GM12875 (cell line): Measurements from ENCODE around the gene AOX1.
"Not testable (repeated sequence)": the region's sequence is repeated elsewhere in the genome, so short reads cannot be mapped to it uniquely, and the experiment has no call there.

Experiments
- H3K4me3 ChIP-seq: one replicate; pipeline ENCODE4 v1.5.1; 2011; ENCODE audit warnings: low read depth, low read length, control low read depth
- TF ChIP-seq, protein P1 (sequence below): IDR thresholded peaks from 2 replicates; pipeline ENCODE4 v1.5.1; 2011; ENCODE audit warnings: low read depth, mild to moderate bottlenecking, control low read depth, inconsistent platforms, low read length, moderate library complexity, borderline replicate concordance; ENCODE audit not compliant: insufficient read depth

Gene AOX1

DNA sequence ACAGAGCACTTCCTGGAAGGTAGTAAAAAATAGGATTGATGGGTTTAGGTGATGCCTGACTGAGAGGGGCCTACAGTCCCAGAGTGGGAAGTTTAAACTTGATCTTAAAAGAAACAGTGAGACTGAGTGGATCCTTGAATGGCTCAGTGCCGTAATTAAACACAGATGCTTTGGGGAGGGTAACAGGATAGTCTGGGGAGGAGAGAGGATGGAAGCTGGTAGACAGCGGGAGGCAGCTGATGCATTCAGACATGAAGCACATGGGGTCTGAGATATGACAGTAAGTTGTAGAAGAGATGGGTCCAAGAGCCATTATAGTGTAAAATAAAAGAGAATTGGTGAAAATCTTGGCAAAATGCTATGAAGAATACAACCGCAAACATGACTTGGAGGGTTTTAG lies 54.4 kb downstream of the AOX1 start:
- no peak overlapping the region for H3K4me3 ChIP-seq
- TF ChIP-seq, protein P1, sequence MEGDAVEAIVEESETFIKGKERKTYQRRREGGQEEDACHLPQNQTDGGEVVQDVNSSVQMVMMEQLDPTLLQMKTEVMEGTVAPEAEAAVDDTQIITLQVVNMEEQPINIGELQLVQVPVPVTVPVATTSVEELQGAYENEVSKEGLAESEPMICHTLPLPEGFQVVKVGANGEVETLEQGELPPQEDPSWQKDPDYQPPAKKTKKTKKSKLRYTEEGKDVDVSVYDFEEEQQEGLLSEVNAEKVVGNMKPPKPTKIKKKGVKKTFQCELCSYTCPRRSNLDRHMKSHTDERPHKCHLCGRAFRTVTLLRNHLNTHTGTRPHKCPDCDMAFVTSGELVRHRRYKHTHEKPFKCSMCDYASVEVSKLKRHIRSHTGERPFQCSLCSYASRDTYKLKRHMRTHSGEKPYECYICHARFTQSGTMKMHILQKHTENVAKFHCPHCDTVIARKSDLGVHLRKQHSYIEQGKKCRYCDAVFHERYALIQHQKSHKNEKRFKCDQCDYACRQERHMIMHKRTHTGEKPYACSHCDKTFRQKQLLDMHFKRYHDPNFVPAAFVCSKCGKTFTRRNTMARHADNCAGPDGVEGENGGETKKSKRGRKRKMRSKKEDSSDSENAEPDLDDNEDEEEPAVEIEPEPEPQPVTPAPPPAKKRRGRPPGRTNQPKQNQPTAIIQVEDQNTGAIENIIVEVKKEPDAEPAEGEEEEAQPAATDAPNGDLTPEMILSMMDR, result no peak

DNA sequence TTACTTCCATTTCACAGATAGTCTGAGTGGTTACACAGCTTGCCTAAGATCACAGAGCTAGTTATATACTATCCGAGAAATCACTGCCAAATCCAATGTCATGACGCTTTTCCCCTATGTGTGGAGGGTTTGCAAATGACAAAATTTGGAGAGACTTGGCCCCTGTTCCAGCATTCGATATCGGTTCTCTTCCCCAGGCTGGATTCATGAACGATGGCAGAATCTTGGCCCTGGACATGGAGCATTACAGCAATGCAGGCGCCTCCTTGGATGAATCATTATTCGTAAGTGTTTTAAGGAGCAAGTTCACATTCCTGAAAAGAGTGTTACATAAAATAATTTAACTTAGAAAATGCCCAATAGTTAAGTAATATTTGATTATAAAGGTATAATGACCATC lies 55.1 kb downstream of the AOX1 start:
- TF ChIP-seq, protein P1, result no peak
- no peak overlapping the region for H3K4me3 ChIP-seq

DNA sequence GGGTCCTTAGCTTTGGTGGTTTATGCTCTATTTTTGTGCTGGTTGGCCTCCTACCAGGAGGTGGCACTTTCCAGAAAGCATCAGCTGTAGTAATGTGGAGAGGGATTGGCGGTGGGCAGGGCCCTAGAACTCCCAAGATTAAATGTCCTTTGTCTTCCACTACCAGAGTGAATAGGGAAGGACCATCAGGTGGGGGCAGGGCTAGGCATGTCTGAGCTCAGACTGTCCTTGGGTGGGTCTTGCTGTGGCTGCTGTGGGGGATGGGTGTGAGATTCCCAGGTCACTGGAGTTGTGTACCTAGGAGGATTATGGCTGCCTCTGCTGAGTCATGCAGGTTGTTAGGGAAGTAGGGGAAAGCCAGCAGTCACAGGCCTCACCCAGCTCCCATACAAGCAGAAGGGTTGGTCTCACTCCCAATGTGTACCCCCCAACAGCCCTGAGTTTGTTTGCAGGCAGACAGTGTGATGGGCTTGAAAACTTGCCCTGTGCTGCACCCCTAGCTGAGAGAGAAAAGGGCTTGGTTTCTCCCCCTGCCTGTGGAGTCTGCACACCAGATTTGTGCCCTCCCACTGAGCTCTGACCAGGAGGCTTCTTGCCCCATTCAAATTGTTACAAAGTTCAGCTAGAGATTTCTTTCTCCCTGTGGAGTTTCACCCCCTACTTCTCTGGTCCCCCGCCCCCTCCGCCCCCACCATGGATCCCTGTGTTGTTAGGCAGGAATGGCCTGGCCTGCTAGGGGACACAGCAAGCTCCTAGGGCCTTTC lies 62.9 kb downstream of the AOX1 start:
- H3K4me3 ChIP-seq, result not testable (repeated sequence)

DNA sequence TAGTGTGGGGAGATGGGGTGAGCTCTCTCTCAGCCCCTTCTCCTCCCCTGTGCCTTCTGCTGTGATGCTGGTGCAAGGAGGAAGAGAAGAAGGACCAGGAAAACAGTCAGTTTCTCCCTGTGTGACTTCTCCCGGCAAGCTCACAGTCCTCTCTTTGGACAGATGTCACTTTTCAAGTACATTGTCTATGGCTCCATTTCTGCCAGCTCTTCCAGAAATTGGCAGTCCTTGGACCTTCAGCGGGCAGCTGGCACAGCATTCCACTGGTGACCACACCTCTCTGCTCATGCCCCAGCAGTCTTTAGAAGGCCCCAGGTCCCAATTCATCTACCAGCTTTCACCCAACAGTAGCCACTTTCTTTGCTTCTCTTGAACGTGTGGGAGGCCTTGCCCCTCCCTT lies 63.9 kb downstream of the AOX1 start:
- TF ChIP-seq, protein P1, result no peak
- no peak overlapping the region for H3K4me3 ChIP-seq

DNA sequence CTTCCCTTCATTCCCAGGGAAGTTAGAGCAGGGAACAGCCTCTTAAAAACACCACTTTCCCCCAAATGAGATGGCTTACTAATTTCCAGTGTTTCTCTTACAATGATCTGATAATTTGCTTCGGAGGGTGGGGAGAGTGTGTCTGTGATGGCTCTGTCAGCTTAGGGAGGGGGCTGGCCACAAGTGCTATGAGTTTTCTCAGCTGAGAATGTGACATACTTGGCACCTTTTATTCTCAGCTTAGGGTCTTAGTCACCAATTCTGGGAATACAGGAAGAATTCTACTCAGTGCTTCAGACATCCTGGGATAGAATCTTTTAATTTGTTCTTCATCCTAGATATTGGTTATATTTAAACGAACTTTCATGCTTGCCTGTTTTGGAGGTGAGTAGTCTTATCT lies 64.4 kb downstream of the AOX1 start:
- H3K4me3 ChIP-seq, result no peak overlapping the region
- TF ChIP-seq, protein P1, result no peak

DNA sequence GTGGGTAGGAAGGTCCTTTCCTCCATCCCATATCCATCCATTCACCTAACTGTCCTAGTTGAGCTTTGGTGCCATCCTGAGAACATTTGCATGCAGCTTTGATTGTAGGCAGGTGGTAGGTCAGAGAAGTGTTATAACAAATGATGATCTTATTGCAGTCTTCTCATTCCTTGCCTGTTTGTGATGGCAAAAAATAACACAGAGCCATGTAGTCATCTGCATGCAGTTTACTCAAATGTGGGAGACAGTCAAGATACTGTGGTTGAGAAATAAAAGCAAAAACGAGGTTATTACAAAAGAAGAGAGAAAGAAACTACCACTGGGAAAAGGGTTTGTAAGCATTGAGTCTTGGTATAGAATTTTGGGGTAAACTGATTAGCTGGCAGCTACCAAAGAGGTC lies 66.3 kb downstream of the AOX1 start:
- no peak overlapping the region for H3K4me3 ChIP-seq
- TF ChIP-seq, protein P1, result no peak

DNA sequence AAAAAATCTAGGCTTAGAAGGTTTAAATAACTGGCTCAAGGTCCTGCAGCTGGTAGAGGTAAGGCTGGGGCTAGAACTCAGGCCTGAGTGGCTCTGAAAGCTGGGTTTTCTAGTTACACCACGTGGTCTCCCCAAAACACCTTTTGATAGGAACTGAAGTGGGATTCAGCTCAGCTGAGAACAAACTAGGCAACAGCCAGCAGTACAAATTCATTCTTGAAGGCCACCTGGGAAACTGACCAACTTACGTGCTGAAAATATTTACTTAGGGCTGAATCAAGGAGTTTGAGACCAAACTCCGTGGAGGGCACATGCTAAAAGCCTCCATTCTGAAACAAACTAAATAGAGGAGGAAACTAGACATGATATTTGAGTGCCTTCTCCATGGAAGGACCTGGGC lies 67.2 kb downstream of the AOX1 start:
- no peak overlapping the region for H3K4me3 ChIP-seq
- TF ChIP-seq, protein P1, result no peak
